HepG2 (cell line): ENCODE measurements around the gene CASZ1. TPM values are rescaled to one million over a fixed set of nuclear protein-coding genes. Genes with fewer than 3 reads are reported as not detected.

Experiments
- ATAC-seq: fragments of 200-7000 bp; cut with Tn5 transposase; 3 replicates; pipeline ENCODE4 v1.9.1; 2020; ENCODE audit warnings: mild to moderate bottlenecking, moderate library complexity
- BruUV-seq: library from RNA; stranded (reverse); fragments of 400-500 nt; replicated peaks from 2 replicates; lab custom pipeline; 2021; lab: Mats Ljungman, UMichigan
- CTCF ChIA-PET: fragments of 300-600 bp; formaldehyde crosslinking; extraction: SDS; loops from one replicate; lab custom pipeline; 2021; ENCODE audit warnings: low total read pairs, inconsistent platforms, low intra/inter-chr PET ratio; lab: Yijun Ruan, JAX
- POLR2A ChIA-PET: fragments of 350-600 bp; sonication (Branson Sonifier 250); formaldehyde crosslinking; loops from one replicate; lab custom pipeline; 2020; ENCODE audit warnings: antibody characterized with exemption, inconsistent platforms; lab: Yijun Ruan, JAX
- DNase-seq: peaks from one replicate; pipeline ENCODE4 v3.0.0-alpha.2; 2015; ENCODE audit warnings: low spot score
- FAIRE-seq: peaks from 3 replicates; lab custom pipeline; 2011; peaks lifted over from hg19 to GRCh38; lab: Jason Lieb, UNC
- H2AFZ ChIP-seq: one replicate; pipeline ENCODE4 v1.6.1; 2011; ENCODE audit warnings: low read length, inconsistent platforms
- H3K27ac ChIP-seq: fragments of 300-600 bp; 3 replicates; pipeline ENCODE4 v1.8.0; 2011; ENCODE audit warnings: mixed run types, mild to moderate bottlenecking, mixed read lengths, low read length, inconsistent platforms; ENCODE audit not compliant: insufficient read depth; ENCODE audit errors: extremely low read length
- H3K27me3 ChIP-seq, 2 experiments: fragments of 200-600 bp in 1 of 2; 2 replicates in 1 of 2; 3 replicates in 1 of 2; pipeline versions ENCODE4 v1.6.0 to v1.8.0; 2011; ENCODE audit warnings: low read length in 2 of 2, mild to moderate bottlenecking in 2 of 2, moderate library complexity in 2 of 2, inconsistent platforms in 1 of 2; ENCODE audit not compliant: insufficient read depth in 2 of 2, control insufficient read depth in 1 of 2
- H3K36me3 ChIP-seq, 2 experiments: fragments of 200-600 bp in 1 of 2; replicated peaks in 1 of 2; 2 replicates in 1 of 2; 3 replicates in 1 of 2; pipeline versions ENCODE4 v1.5.1 to v1.8.0; 2011; ENCODE audit warnings: low read length in 2 of 2, inconsistent platforms in 1 of 2; ENCODE audit not compliant: insufficient read depth in 2 of 2, control insufficient read depth in 1 of 2
- H3K4me1 ChIP-seq: 2 replicates; pipeline ENCODE4 v1.5.1; 2012; ENCODE audit warnings: low read length, inconsistent platforms; ENCODE audit not compliant: insufficient read depth
- H3K4me2 ChIP-seq: 2 replicates; pipeline ENCODE4 v1.6.0; 2011; ENCODE audit warnings: low read depth, low read length, inconsistent platforms
- H3K4me3 ChIP-seq, 3 experiments: fragments of 200-600 bp in 1 of 3; sonication (generic), shearing (Covaris generic) in 1 of 3; replicated peaks in 1 of 3; 2 replicates each; pipeline ENCODE4 v1.5.1; 2011 to 2016; ENCODE audit warnings: low read length in 3 of 3, inconsistent platforms in 2 of 3, low read depth in 2 of 3, mild to moderate bottlenecking in 2 of 3, control low read depth in 1 of 3, mixed read lengths in 1 of 3; ENCODE audit not compliant: insufficient read depth in 1 of 3
- H3K79me2 ChIP-seq: one replicate; pipeline ENCODE4 v1.6.1; 2011; ENCODE audit warnings: low read length, inconsistent platforms; ENCODE audit not compliant: insufficient read depth
- H3K9ac ChIP-seq: 2 replicates; pipeline ENCODE4 v1.6.0; 2011; ENCODE audit warnings: mild to moderate bottlenecking, low read depth, low read length, inconsistent platforms; ENCODE audit not compliant: insufficient read depth
- H3K9me3 ChIP-seq: 2 replicates; pipeline ENCODE4 v1.5.1; 2012; ENCODE audit warnings: mild to moderate bottlenecking, low read length
- H4K20me1 ChIP-seq: 2 replicates; pipeline ENCODE4 v1.6.0; 2011; ENCODE audit warnings: inconsistent platforms, mild to moderate bottlenecking, low read length, moderate library complexity; ENCODE audit not compliant: insufficient read depth
- ARNT2 ChIP-seq: sonication (generic); formaldehyde crosslinking; IDR thresholded peaks from 2 replicates; pipeline ENCODE4 v1.8.0; 2022; ENCODE audit warnings: mild to moderate bottlenecking, low read depth, missing genetic modification reagents, moderate library complexity
- EED ChIP-seq: sonication (generic); formaldehyde crosslinking; IDR thresholded peaks from 2 replicates; pipeline ENCODE4 v1.5.0; 2020; ENCODE audit warnings: mild to moderate bottlenecking, missing genetic modification reagents
- ELF1 ChIP-seq: sonication (generic); formaldehyde crosslinking; IDR thresholded peaks from 2 replicates; pipeline ENCODE4 v1.4.0; 2020; ENCODE audit warnings: missing genetic modification reagents
- JUND ChIP-seq: sonication (generic); formaldehyde crosslinking; IDR thresholded peaks from 2 replicates; pipeline ENCODE4 v1.8.0; 2022; ENCODE audit warnings: mild to moderate bottlenecking, missing genetic modification reagents
- NFYB ChIP-seq: sonication (generic); formaldehyde crosslinking; IDR thresholded peaks from 2 replicates; pipeline ENCODE4 v1.4.0; 2020; ENCODE audit warnings: missing genetic modification reagents
- POGZ ChIP-seq: sonication (generic); formaldehyde crosslinking; IDR thresholded peaks from 2 replicates; pipeline ENCODE4 v1.4.0; 2020; ENCODE audit warnings: mild to moderate bottlenecking, missing genetic modification reagents
- PRPF4 ChIP-seq: fragments of 200-400 bp; formaldehyde crosslinking; IDR thresholded peaks from 2 replicates; pipeline ENCODE4 v1.6.1; 2016; ENCODE audit warnings: low read length, low read depth; ENCODE audit not compliant: poor library complexity, severe bottlenecking
- RAD51 ChIP-seq: fragments of 450-650 bp; IDR thresholded peaks from 2 replicates; pipeline ENCODE4 v1.6.1; 2016; ENCODE audit warnings: borderline replicate concordance
- TRIM24 ChIP-seq: sonication (generic); formaldehyde crosslinking; IDR thresholded peaks from 2 replicates; pipeline ENCODE4 v1.8.0; 2022; ENCODE audit warnings: mild to moderate bottlenecking, missing genetic modification reagents
- ZSCAN29 ChIP-seq: sonication (generic); formaldehyde crosslinking; conservative IDR thresholded peaks from 2 replicates; pipeline ENCODE4 v1.4.0; 2020; ENCODE audit warnings: mild to moderate bottlenecking, missing genetic modification reagents
- WGBS: methylation state at CpG from one replicate; pipeline ENCODE4 v1.1.6; 2017; ENCODE audit warnings: low lambda C conversion rate; 5-methylcytosine and 5-hydroxymethylcytosine counted together
- in situ Hi-C: cut with HindIII; loops from 2 replicates; pipeline ENCODE4 v1.10.0; 2017; ENCODE audit warnings: low pct_unique_long_range_greater_than_20kb; ENCODE audit not compliant: extremely low pct_ligation_motif_present
- intact Hi-C: fragments of 100-400 bp; cut with micrococcal nuclease; formaldehyde crosslinking; loops from one replicate; pipeline ENCODE4 v1.10.0; 2022; ENCODE audit not compliant: unreplicated experiment
- polyA plus RNA-seq, 8 experiments: library from polyadenylated mRNA; depleted of rRNA in 3 of 8; stranded (reverse) in 7 of 8; unstranded in 1 of 8; fragments of >200 nt; fragmentation: Illumina TruSeq in 4 of 8; extraction: Trizol in 4 of 8; gene quantifications; 2 replicates each; pipeline versions ENCODE4 v1.2.1 to v1.2.3, GENCODE V29; 2011 to 2016; ENCODE audit warnings: low read depth in 4 of 8, missing spikeins in 1 of 8, mixed read lengths in 1 of 8; ENCODE audit not compliant: insufficient read depth in 1 of 8
- total RNA-seq, 5 experiments: library from RNA; depleted of rRNA; stranded (reverse); fragments of >200 nt; fragmentation: Illumina TruSeq; extraction: Trizol; gene quantifications; 2 replicates each; pipeline ENCODE4 v1.2.3, GENCODE V29; 2016; ENCODE audit warnings: low read depth in 1 of 5
- TF ChIP-seq, protein P1 (sequence below): sonication (generic); formaldehyde crosslinking; IDR thresholded peaks from 2 replicates; pipeline ENCODE4 v1.4.0; 2020; ENCODE audit warnings: missing genetic modification reagents

The CASZ1 gene
- total and polyA plus RNA-seq, 2 of the 13 experiments (the other 11 are each of a cell fraction or from before 2014, with no cell fraction given): 1.9 to 3.7 TPM

- TF ChIP-seq EED (CRISPR knock-in tag): no peak
- no peak for TF ChIP-seq ZSCAN29 (CRISPR knock-in tag)
- TF ChIP-seq, protein P1, sequence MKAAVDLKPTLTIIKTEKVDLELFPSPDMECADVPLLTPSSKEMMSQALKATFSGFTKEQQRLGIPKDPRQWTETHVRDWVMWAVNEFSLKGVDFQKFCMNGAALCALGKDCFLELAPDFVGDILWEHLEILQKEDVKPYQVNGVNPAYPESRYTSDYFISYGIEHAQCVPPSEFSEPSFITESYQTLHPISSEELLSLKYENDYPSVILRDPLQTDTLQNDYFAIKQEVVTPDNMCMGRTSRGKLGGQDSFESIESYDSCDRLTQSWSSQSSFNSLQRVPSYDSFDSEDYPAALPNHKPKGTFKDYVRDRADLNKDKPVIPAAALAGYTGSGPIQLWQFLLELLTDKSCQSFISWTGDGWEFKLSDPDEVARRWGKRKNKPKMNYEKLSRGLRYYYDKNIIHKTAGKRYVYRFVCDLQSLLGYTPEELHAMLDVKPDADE (CRISPR knock-in tag): no peak
- TF ChIP-seq TRIM24 (CRISPR knock-in tag): no peak
- no peak for TF ChIP-seq ARNT2 (CRISPR knock-in tag)
- no peak for TF ChIP-seq POGZ (CRISPR knock-in tag)
- no peak for TF ChIP-seq PRPF4
- TF ChIP-seq JUND: no peak
- TF ChIP-seq ELF1: no peak
- no peak for TF ChIP-seq RAD51
- no peak for TF ChIP-seq NFYB (CRISPR knock-in tag)
- Histone ChIP-seq H3K4me2 (no peak overlapping the region), H3K4me1 (peaks cover 17% of the 10 kb centered on the region; the same call in 1 of the 2 replicates), H3K79me2 (no peaks in the 10 kb centered on the region), H3K9me3 (no peaks in the 10 kb centered on the region), H3K9ac (no peak overlapping the region), H3K4me3 (no peak overlapping the region), H4K20me1 (0 out of 2 replicates have a peak, but pooled peaks cover 3% of the 10 kb centered on the region), H3K27me3 (peaks cover 6 to 43% of the 10 kb centered on the region in 2 experiments), H2AFZ (no peak overlapping the region), H3K27ac (no peak overlapping the region), H3K36me3 (no peaks in the 10 kb centered on the region)
- CTCF ChIA-PET: no interaction called here
- FAIRE-seq: no peak
- WGBS: 33% methylated on average over 6 of the region's 17 CpGs
- no peak; the same call in 2 of the 3 replicates for ATAC-seq
- DNase-seq: no peak
- POLR2A ChIA-PET: no interaction called here
- no TSS peak for BruUV-seq
- in situ Hi-C loops (no loop called here), intact Hi-C loops (no loop called here)
These were observed 33.6 kb upstream of the CASZ1 start for GRCh38 chr1:10829965-10830515.
